HepG2 (cell line): ENCODE measurements around the gene WNT5B. TPM values are rescaled to one million over a fixed set of nuclear protein-coding genes. Genes with fewer than 3 reads are reported as not detected.
A peak's percentile ranks its signal among the peaks of the same experiment; 100 is the strongest.

ENCODE experiments used
- BHLHE40 ChIP-seq: IDR thresholded peaks from 2 replicates; pipeline ENCODE4 v1.6.1; 2011; ENCODE audit warnings: low read length, improper control_type of control experiment
- CBX5 ChIP-seq: sonication (generic); formaldehyde crosslinking; IDR thresholded peaks from 2 replicates; pipeline ENCODE4 v1.4.0; 2020; ENCODE audit warnings: missing genetic modification reagents, borderline replicate concordance
- DDIT3 ChIP-seq: sonication (generic); formaldehyde crosslinking; IDR thresholded peaks from 2 replicates; pipeline ENCODE4 v1.4.0; 2020; ENCODE audit warnings: mild to moderate bottlenecking, missing genetic modification reagents
- E2F2 ChIP-seq: sonication (generic); formaldehyde crosslinking; IDR thresholded peaks from 2 replicates; pipeline ENCODE4 v1.4.0; 2020; ENCODE audit warnings: missing genetic modification reagents, borderline replicate concordance
- ELF4 ChIP-seq: sonication (generic); formaldehyde crosslinking; IDR thresholded peaks from 2 replicates; pipeline ENCODE4 v1.5.0; 2020; ENCODE audit warnings: missing genetic modification reagents, mild to moderate bottlenecking, moderate library complexity, borderline replicate concordance
- HOMEZ ChIP-seq: IDR thresholded peaks from 2 replicates; pipeline ENCODE4 v1.6.1; 2016; ENCODE audit warnings: low read depth
- MAFG ChIP-seq: sonication (generic); formaldehyde crosslinking; IDR thresholded peaks from 2 replicates; pipeline ENCODE4 v1.5.1; 2020; ENCODE audit warnings: mild to moderate bottlenecking, missing genetic modification reagents
- NBN ChIP-seq: fragments of 450-650 bp; conservative IDR thresholded peaks from 2 replicates; pipeline ENCODE4 v1.6.1; 2017
- RXRB ChIP-seq: IDR thresholded peaks from 2 replicates; pipeline ENCODE4 v1.6.1; 2016; ENCODE audit warnings: borderline replicate concordance, missing genetic modification reagents, missing compliant biosample characterization
- SRSF1 ChIP-seq: fragments of 200-400 bp; formaldehyde crosslinking; optimal IDR thresholded peaks from 2 replicates; pipeline ENCODE3; 2017; ENCODE audit warnings: mild to moderate bottlenecking, low read depth, low read length, moderate library complexity
- TGIF2 ChIP-seq: IDR thresholded peaks from 2 replicates; pipeline ENCODE4 v1.6.1; 2016; ENCODE audit warnings: control low read depth, missing compliant biosample characterization
- U2AF2 ChIP-seq: fragments of 200-400 bp; formaldehyde crosslinking; IDR thresholded peaks from 2 replicates; pipeline ENCODE4 v1.6.1; 2017; ENCODE audit warnings: low read depth, mild to moderate bottlenecking, low read length
- ZFP36L1 ChIP-seq: sonication (generic); formaldehyde crosslinking; IDR thresholded peaks from 2 replicates; pipeline ENCODE4 v1.8.0; 2022; ENCODE audit warnings: mild to moderate bottlenecking, missing genetic modification reagents, moderate library complexity
- ZFY ChIP-seq: sonication (generic); formaldehyde crosslinking; IDR thresholded peaks from 2 replicates; pipeline ENCODE4 v1.4.0; 2020; ENCODE audit warnings: missing genetic modification reagents
- ZNF274 ChIP-seq: sonication (generic); formaldehyde crosslinking; IDR thresholded peaks from 2 replicates; pipeline ENCODE4 v1.5.1; 2020; ENCODE audit warnings: mild to moderate bottlenecking, missing genetic modification reagents
- ZNF510 ChIP-seq: sonication (generic); formaldehyde crosslinking; IDR thresholded peaks from 2 replicates; pipeline ENCODE4 v1.4.0; 2020; ENCODE audit warnings: low read depth, mild to moderate bottlenecking, missing genetic modification reagents
- ZNF7 ChIP-seq: IDR thresholded peaks from 2 replicates; pipeline ENCODE4 v1.6.1; 2016; ENCODE audit warnings: missing biosample characterization, missing genetic modification reagents
- ZNF781 ChIP-seq: sonication (generic); formaldehyde crosslinking; IDR thresholded peaks from 2 replicates; pipeline ENCODE4 v1.5.1; 2020; ENCODE audit warnings: borderline replicate concordance, mild to moderate bottlenecking, missing genetic modification reagents; ENCODE audit errors: not compliant biosample characterization
- ZNF878 ChIP-seq: sonication (generic); formaldehyde crosslinking; IDR thresholded peaks from 2 replicates; pipeline ENCODE4 v1.8.1; 2023; ENCODE audit warnings: mild to moderate bottlenecking, missing genetic modification reagents, moderate library complexity
- ZNF883 ChIP-seq: sonication (generic); formaldehyde crosslinking; IDR thresholded peaks from 2 replicates; pipeline ENCODE4 v1.5.1; 2020; ENCODE audit warnings: mild to moderate bottlenecking, missing genetic modification reagents; ENCODE audit errors: not compliant biosample characterization
- ZSCAN29 ChIP-seq: sonication (generic); formaldehyde crosslinking; conservative IDR thresholded peaks from 2 replicates; pipeline ENCODE4 v1.4.0; 2020; ENCODE audit warnings: mild to moderate bottlenecking, missing genetic modification reagents
- polyA plus RNA-seq, 8 experiments: library from polyadenylated mRNA; depleted of rRNA in 3 of 8; stranded (reverse) in 7 of 8; unstranded in 1 of 8; fragments of >200 nt; fragmentation: Illumina TruSeq in 4 of 8; extraction: Trizol in 4 of 8; gene quantifications; 2 replicates each; pipeline versions ENCODE4 v1.2.1 to v1.2.3, GENCODE V29; 2011 to 2016; ENCODE audit warnings: low read depth in 4 of 8, missing spikeins in 1 of 8, mixed read lengths in 1 of 8; ENCODE audit not compliant: insufficient read depth in 1 of 8
- total RNA-seq, 5 experiments: library from RNA; depleted of rRNA; stranded (reverse); fragments of >200 nt; fragmentation: Illumina TruSeq; extraction: Trizol; gene quantifications; 2 replicates each; pipeline ENCODE4 v1.2.3, GENCODE V29; 2016; ENCODE audit warnings: low read depth in 1 of 5
- TF ChIP-seq, protein P1 (sequence below): sonication (generic); formaldehyde crosslinking; IDR thresholded peaks from 2 replicates; pipeline ENCODE4 v1.4.0; 2020; ENCODE audit warnings: missing genetic modification reagents
- TF ChIP-seq, protein P2 (sequence below): sonication (generic); formaldehyde crosslinking; IDR thresholded peaks from 2 replicates; pipeline ENCODE4 v1.4.0; 2020; ENCODE audit warnings: missing genetic modification reagents

Gene WNT5B
- total and polyA plus RNA-seq, 2 of the 13 experiments (the other 11 are each of a cell fraction or from before 2014, with no cell fraction given), result 0.04 TPM; not detected in 1

- TF ChIP-seq TGIF2 (CRISPR knock-in tag), result no peak
- peak; percentile 69 for TF ChIP-seq ZFY
- no peak for TF ChIP-seq HOMEZ (CRISPR knock-in tag)
- TF ChIP-seq ZFP36L1 (CRISPR knock-in tag), result no peak
- TF ChIP-seq ZNF274, result no peak
- TF ChIP-seq NBN, result no peak
- TF ChIP-seq, protein P1, sequence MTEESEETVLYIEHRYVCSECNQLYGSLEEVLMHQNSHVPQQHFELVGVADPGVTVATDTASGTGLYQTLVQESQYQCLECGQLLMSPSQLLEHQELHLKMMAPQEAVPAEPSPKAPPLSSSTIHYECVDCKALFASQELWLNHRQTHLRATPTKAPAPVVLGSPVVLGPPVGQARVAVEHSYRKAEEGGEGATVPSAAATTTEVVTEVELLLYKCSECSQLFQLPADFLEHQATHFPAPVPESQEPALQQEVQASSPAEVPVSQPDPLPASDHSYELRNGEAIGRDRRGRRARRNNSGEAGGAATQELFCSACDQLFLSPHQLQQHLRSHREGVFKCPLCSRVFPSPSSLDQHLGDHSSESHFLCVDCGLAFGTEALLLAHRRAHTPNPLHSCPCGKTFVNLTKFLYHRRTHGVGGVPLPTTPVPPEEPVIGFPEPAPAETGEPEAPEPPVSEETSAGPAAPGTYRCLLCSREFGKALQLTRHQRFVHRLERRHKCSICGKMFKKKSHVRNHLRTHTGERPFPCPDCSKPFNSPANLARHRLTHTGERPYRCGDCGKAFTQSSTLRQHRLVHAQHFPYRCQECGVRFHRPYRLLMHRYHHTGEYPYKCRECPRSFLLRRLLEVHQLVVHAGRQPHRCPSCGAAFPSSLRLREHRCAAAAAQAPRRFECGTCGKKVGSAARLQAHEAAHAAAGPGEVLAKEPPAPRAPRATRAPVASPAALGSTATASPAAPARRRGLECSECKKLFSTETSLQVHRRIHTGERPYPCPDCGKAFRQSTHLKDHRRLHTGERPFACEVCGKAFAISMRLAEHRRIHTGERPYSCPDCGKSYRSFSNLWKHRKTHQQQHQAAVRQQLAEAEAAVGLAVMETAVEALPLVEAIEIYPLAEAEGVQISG, result no peak
- TF ChIP-seq SRSF1, result no peak
- TF ChIP-seq, protein P2, sequence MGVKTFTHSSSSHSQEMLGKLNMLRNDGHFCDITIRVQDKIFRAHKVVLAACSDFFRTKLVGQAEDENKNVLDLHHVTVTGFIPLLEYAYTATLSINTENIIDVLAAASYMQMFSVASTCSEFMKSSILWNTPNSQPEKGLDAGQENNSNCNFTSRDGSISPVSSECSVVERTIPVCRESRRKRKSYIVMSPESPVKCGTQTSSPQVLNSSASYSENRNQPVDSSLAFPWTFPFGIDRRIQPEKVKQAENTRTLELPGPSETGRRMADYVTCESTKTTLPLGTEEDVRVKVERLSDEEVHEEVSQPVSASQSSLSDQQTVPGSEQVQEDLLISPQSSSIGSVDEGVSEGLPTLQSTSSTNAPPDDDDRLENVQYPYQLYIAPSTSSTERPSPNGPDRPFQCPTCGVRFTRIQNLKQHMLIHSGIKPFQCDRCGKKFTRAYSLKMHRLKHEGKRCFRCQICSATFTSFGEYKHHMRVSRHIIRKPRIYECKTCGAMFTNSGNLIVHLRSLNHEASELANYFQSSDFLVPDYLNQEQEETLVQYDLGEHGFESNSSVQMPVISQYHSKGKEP (CRISPR knock-in tag), result no peak
- no peak for TF ChIP-seq ZNF7 (CRISPR knock-in tag)
- TF ChIP-seq BHLHE40, result peak; percentile 95
- TF ChIP-seq ELF4 (CRISPR knock-in tag), result no peak
- no peak for TF ChIP-seq ZNF781 (CRISPR knock-in tag)
- TF ChIP-seq CBX5 (CRISPR knock-in tag), result peak; percentile 91
- peak; percentile 27; the same call in 1 of the 2 replicates for TF ChIP-seq RXRB
- no peak for TF ChIP-seq ZNF883 (CRISPR knock-in tag)
- no peak for TF ChIP-seq ZNF510
- TF ChIP-seq DDIT3 (CRISPR knock-in tag), result no peak
- no peak for TF ChIP-seq E2F2
- no peak for TF ChIP-seq U2AF2
- no peak for TF ChIP-seq ZSCAN29 (CRISPR knock-in tag)
- no peak for TF ChIP-seq ZNF878
- TF ChIP-seq MAFG (CRISPR knock-in tag), result no peak
Observed at GRCh38 chr12:1661553-1662335, 32.7 kb downstream of the WNT5B start (continued).
